ENCODE data around the gene NDUFAF8.

NDUFAF8 gene

GRCh38 chr17:81241648-81242420, 2.7 kb downstream of the NDUFAF8 start:
- Histone ChIP-seq H3K27ac (ENCODE audit: low read depth, low read length, severe bottlenecking) (no peak overlapping the region), H3K4me3 (ENCODE audit: extremely low read depth, insufficient read depth, low read length, poor library complexity, severe bottlenecking) (no peak overlapping the region), H3K9me3 (ENCODE audit: control insufficient read depth, low read length) (no peaks in the 10 kb centered on the region), H3K4me1 (ENCODE audit: control insufficient read depth, insufficient read depth, low read length, poor library complexity, severe bottlenecking) (peaks cover 9% of the 10 kb centered on the region), H3K36me3 (ENCODE audit: control insufficient read depth, insufficient read depth, low read length) (peaks cover 22% of the 10 kb centered on the region)
- 64 to 70% methylated on average over 15 to 20 of the region's 26 CpGs for WGBS, 2 experiments (ENCODE audit: insufficient coverage in 2 of 2)

GRCh38 chr17:81242421-81243332, 3.6 kb downstream of the NDUFAF8 start:
- no peaks in the 10 kb centered on the region for H3K9me3 ChIP-seq (ENCODE audit: control insufficient read depth, low read length)
- H3K4me1 ChIP-seq (ENCODE audit: control insufficient read depth, insufficient read depth, low read length, poor library complexity, severe bottlenecking) = peaks cover 15% of the 10 kb centered on the region
- no peak overlapping the region for H3K27ac ChIP-seq (ENCODE audit: low read depth, low read length, severe bottlenecking)
- WGBS, 2 experiments (ENCODE audit: insufficient coverage in 2 of 2) = 94% methylated on average over 27 of the region's 33 CpGs
- H3K4me3 ChIP-seq (ENCODE audit: extremely low read depth, insufficient read depth, low read length, poor library complexity, severe bottlenecking) = no peak overlapping the region
- H3K36me3 ChIP-seq (ENCODE audit: control insufficient read depth, insufficient read depth, low read length) = peaks cover 22% of the 10 kb centered on the region

GRCh38 chr17:81243333-81243664, 4.2 kb downstream of the NDUFAF8 start:
- 97 to 98% methylated on average over 7 to 10 of the region's 10 CpGs for WGBS, 2 experiments (ENCODE audit: insufficient coverage in 2 of 2)
- H3K4me3 ChIP-seq (ENCODE audit: extremely low read depth, insufficient read depth, low read length, poor library complexity, severe bottlenecking) = no peak overlapping the region
- H3K9me3 ChIP-seq (ENCODE audit: control insufficient read depth, low read length) = no peaks in the 10 kb centered on the region
- peaks cover 11% of the 10 kb centered on the region for H3K4me1 ChIP-seq (ENCODE audit: control insufficient read depth, insufficient read depth, low read length, poor library complexity, severe bottlenecking)
- no peak overlapping the region for H3K27ac ChIP-seq (ENCODE audit: low read depth, low read length, severe bottlenecking)
- peaks cover 22% of the 10 kb centered on the region for H3K36me3 ChIP-seq (ENCODE audit: control insufficient read depth, insufficient read depth, low read length)

GRCh38 chr17:81244358-81245023, 5.4 kb downstream of the NDUFAF8 start:
- Histone ChIP-seq H3K27ac (ENCODE audit: low read depth, low read length, severe bottlenecking) (no peak overlapping the region), H3K36me3 (ENCODE audit: control insufficient read depth, insufficient read depth, low read length) (peaks cover 22% of the 10 kb centered on the region), H3K9me3 (ENCODE audit: control insufficient read depth, low read length) (no peaks in the 10 kb centered on the region), H3K4me1 (ENCODE audit: control insufficient read depth, insufficient read depth, low read length, poor library complexity, severe bottlenecking) (peaks cover 11% of the 10 kb centered on the region), H3K4me3 (ENCODE audit: extremely low read depth, insufficient read depth, low read length, poor library complexity, severe bottlenecking) (no peak overlapping the region)
- 94% methylated on average over 23 to 24 of the region's 24 CpGs for WGBS, 2 experiments (ENCODE audit: insufficient coverage in 2 of 2)

- Histone ChIP-seq H3K27ac (ENCODE audit: low read depth, low read length, severe bottlenecking) (no peak overlapping the region), H3K9me3 (ENCODE audit: control insufficient read depth, low read length) (no peaks in the 10 kb centered on the region), H3K4me1 (ENCODE audit: control insufficient read depth, insufficient read depth, low read length, poor library complexity, severe bottlenecking) (peaks cover 9% of the 10 kb centered on the region), H3K36me3 (ENCODE audit: control insufficient read depth, insufficient read depth, low read length) (peaks cover 28% of the 10 kb centered on the region), H3K4me3 (ENCODE audit: extremely low read depth, insufficient read depth, low read length, poor library complexity, severe bottlenecking) (no peak overlapping the region)
- 91 to 92% methylated on average over 24 to 25 of the region's 25 CpGs for WGBS, 2 experiments (ENCODE audit: insufficient coverage in 2 of 2)
Observed at GRCh38 chr17:81245024-81245664, 6.0 kb downstream of the NDUFAF8 start.

- H3K36me3 ChIP-seq (ENCODE audit: control insufficient read depth, insufficient read depth, low read length) = peaks cover 28% of the 10 kb centered on the region
- H3K4me3 ChIP-seq (ENCODE audit: extremely low read depth, insufficient read depth, low read length, poor library complexity, severe bottlenecking) = no peak overlapping the region
- no peak overlapping the region for H3K27ac ChIP-seq (ENCODE audit: low read depth, low read length, severe bottlenecking)
- H3K9me3 ChIP-seq (ENCODE audit: control insufficient read depth, low read length) = no peaks in the 10 kb centered on the region
- WGBS, 2 experiments (ENCODE audit: insufficient coverage in 2 of 2) = 93 to 96% methylated on average over 37 of the region's 37 CpGs
- H3K4me1 ChIP-seq (ENCODE audit: control insufficient read depth, insufficient read depth, low read length, poor library complexity, severe bottlenecking) = peaks cover 8% of the 10 kb centered on the region
Observed at GRCh38 chr17:81245665-81246342, 6.7 kb downstream of the NDUFAF8 start.

GRCh38 chr17:81246343-81246670, 7.2 kb downstream of the NDUFAF8 start:
- no peak overlapping the region for H3K27ac ChIP-seq (ENCODE audit: low read depth, low read length, severe bottlenecking)
- H3K4me3 ChIP-seq (ENCODE audit: extremely low read depth, insufficient read depth, low read length, poor library complexity, severe bottlenecking) = no peak overlapping the region
- H3K4me1 ChIP-seq (ENCODE audit: control insufficient read depth, insufficient read depth, low read length, poor library complexity, severe bottlenecking) = peaks cover 8% of the 10 kb centered on the region
- 97% methylated on average over 8 to 10 of the region's 10 CpGs for WGBS, 2 experiments (ENCODE audit: insufficient coverage in 2 of 2)
- H3K36me3 ChIP-seq (ENCODE audit: control insufficient read depth, insufficient read depth, low read length) = peaks cover 28% of the 10 kb centered on the region
- no peaks in the 10 kb centered on the region for H3K9me3 ChIP-seq (ENCODE audit: control insufficient read depth, low read length)

- no peaks in the 10 kb centered on the region for H3K9me3 ChIP-seq (ENCODE audit: control insufficient read depth, low read length)
- no peak overlapping the region for H3K27ac ChIP-seq (ENCODE audit: low read depth, low read length, severe bottlenecking)
- no peak overlapping the region for H3K4me3 ChIP-seq (ENCODE audit: extremely low read depth, insufficient read depth, low read length, poor library complexity, severe bottlenecking)
- H3K36me3 ChIP-seq (ENCODE audit: control insufficient read depth, insufficient read depth, low read length) = peaks cover 28% of the 10 kb centered on the region
- 93 to 94% methylated on average over 28 of the region's 28 CpGs for WGBS, 2 experiments (ENCODE audit: insufficient coverage in 2 of 2)
- peaks cover 8% of the 10 kb centered on the region for H3K4me1 ChIP-seq (ENCODE audit: control insufficient read depth, insufficient read depth, low read length, poor library complexity, severe bottlenecking)
Observed at GRCh38 chr17:81246679-81247338, 7.7 kb downstream of the NDUFAF8 start.

- H3K9me3 ChIP-seq (ENCODE audit: control insufficient read depth, low read length) = no peaks in the 10 kb centered on the region
- H3K27ac ChIP-seq (ENCODE audit: low read depth, low read length, severe bottlenecking) = no peak overlapping the region
- H3K4me3 ChIP-seq (ENCODE audit: extremely low read depth, insufficient read depth, low read length, poor library complexity, severe bottlenecking) = no peak overlapping the region
- H3K4me1 ChIP-seq (ENCODE audit: control insufficient read depth, insufficient read depth, low read length, poor library complexity, severe bottlenecking) = peaks cover 8% of the 10 kb centered on the region
- peaks cover 25% of the 10 kb centered on the region for H3K36me3 ChIP-seq (ENCODE audit: control insufficient read depth, insufficient read depth, low read length)
- WGBS, 2 experiments (ENCODE audit: insufficient coverage in 2 of 2) = 91 to 92% methylated on average over 7 to 11 of the region's 15 CpGs
Observed at GRCh38 chr17:81247339-81247990, 8.3 kb downstream of the NDUFAF8 start.

Measured in mesodermal cell (in vitro differentiated cells).